Right cardiac atrium (tissue), 5 donors: ENCODE results near the gene NGEF. TPM values are rescaled to one million over a fixed set of nuclear protein-coding genes. Genes with fewer than 3 reads are reported as not detected.

Experiments used
- ATAC-seq, 2 donors: fragments of 200-7000 bp; cut with Tn5 transposase; one replicate each; pipeline versions ENCODE4 v1.8.0 to v1.9.1; 2020; ENCODE audit warnings: moderate library complexity in 2 of 2, mild to moderate bottlenecking in 1 of 2
- DNase-seq, 3 donors: peaks; one replicate each; pipeline ENCODE4 v3.0.0-alpha.2; 2020
- H3K27ac ChIP-seq: one replicate; pipeline ENCODE4 v1.5.1; 2013; ENCODE audit warnings: mild to moderate bottlenecking, low read length, control low read depth, moderate library complexity
- H3K27me3 ChIP-seq: one replicate; pipeline ENCODE4 v1.6.1; 2013; ENCODE audit not compliant: control insufficient read depth, insufficient read depth
- H3K4me1 ChIP-seq: one replicate; pipeline ENCODE4 v1.6.1; 2013; ENCODE audit warnings: low read length; ENCODE audit not compliant: control insufficient read depth, insufficient read depth
- H3K4me3 ChIP-seq: one replicate; pipeline ENCODE4 v1.5.1; 2013; ENCODE audit warnings: low read length, control low read depth
- H3K9me3 ChIP-seq: one replicate; pipeline ENCODE4 v1.6.1; 2013; ENCODE audit warnings: low read length; ENCODE audit not compliant: control insufficient read depth
- WGBS: extraction: QIAGEN DNeasy Blood & Tissue Kit; methylation state at CpG from one replicate; pipeline ENCODE4 v1.1.7; 2013; 5-methylcytosine and 5-hydroxymethylcytosine counted together
- intact Hi-C, 4 donors: fragments of 100-400 bp; cut with DNase I; formaldehyde crosslinking; loops; one replicate each; pipeline versions ENCODE4 v1.11.0 to v1.14.0; 2022 to 2023
- polyA plus RNA-seq: library from polyadenylated mRNA; stranded (reverse); fragments of 200-250 nt; gene quantifications from one replicate; pipeline ENCODE4 v1.2.3, GENCODE V29; 2013
- total RNA-seq, 4 donors: library from RNA; stranded (reverse); fragmentation: NEBNext Ultra II Directional; extraction: Animal tissue kit (Norgen Biotek cat#: 25700); gene quantifications; one replicate each; pipeline ENCODE4 v1.2.1, GENCODE V29; 2021
- donor health status: healthy with polysubstance abuse.
- donor health status: DM: no; HTN: yes; CAD: no.
- donor health status: DM: no; HTN: no; CAD: no.
- donor health status: DM: no; HTN: yes; CAD: no; lungs with severe emphysema.
- donor health status: DM: yes; HTN: yes; CAD: no.

The NGEF gene
- total and polyA plus RNA-seq, 5 donors: 1.5 to 4.2 (median 2.7) TPM

GRCh38 chr2:232831496-232831895 is 181.6 kb downstream of the NGEF start:
- 86% methylated on average over 3 of the region's 3 CpGs for WGBS
- H3K4me1 ChIP-seq: peaks cover 6% of the 10 kb centered on the region
- no peak for DNase-seq
- no peaks in the 10 kb centered on the region for H3K9me3 ChIP-seq
- no peaks in the 10 kb centered on the region for H3K27me3 ChIP-seq
- intact Hi-C loops: no loop called here
- no peak overlapping the region for H3K4me3 ChIP-seq
- ATAC-seq: no peak
- no peak overlapping the region for H3K27ac ChIP-seq

DNA sequence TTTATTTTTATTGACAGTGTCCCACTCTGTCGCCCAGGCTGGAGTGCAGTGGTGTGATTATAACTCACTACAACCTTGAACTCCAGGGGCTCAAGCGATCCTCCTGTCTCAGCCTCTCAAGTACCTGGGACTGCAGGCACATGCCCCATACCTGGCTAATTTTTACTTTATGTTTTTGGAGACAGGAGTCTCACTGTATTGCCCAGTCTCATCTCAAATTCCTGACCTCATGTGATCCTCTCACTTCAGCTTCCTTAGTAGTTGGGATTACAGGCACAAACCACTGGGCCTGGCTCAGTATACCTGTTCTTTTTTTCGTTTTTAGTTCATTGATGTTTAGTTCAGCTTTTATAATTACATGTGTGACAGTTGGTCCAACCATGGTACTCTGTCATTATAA is 183.1 kb downstream of the NGEF start:
- H3K27me3 ChIP-seq: no peaks in the 10 kb centered on the region
- H3K27ac ChIP-seq: no peak overlapping the region
- H3K9me3 ChIP-seq: no peaks in the 10 kb centered on the region
- no peaks in the 10 kb centered on the region for H3K4me1 ChIP-seq
- DNase-seq (no peak), ATAC-seq (no peak)
- intact Hi-C loops: no loop called here
- no peak overlapping the region for H3K4me3 ChIP-seq
- 92% methylated on average over 3 of the region's 3 CpGs for WGBS

Other genes starting within 250 kb of the NGEF start
- gene KCNJ13, start 236.7 kb downstream of the NGEF start, total RNA-seq: not detected
- not detected for gene KCNJ13, start 236.7 kb downstream of the NGEF start, polyA plus RNA-seq
- gene SNORC, start 143.0 kb downstream of the NGEF start, total RNA-seq: 1 to 10 TPM in 3 of 4 donors, under 1 TPM in 1; 0.86 to 1.9 (median 1.3) TPM
- 0.59 TPM for gene SNORC, start 143.0 kb downstream of the NGEF start, polyA plus RNA-seq
- not detected for gene NEU2, start 19.4 kb upstream of the NGEF start, total RNA-seq
- gene NEU2, start 19.4 kb upstream of the NGEF start, polyA plus RNA-seq: not detected
- 1 to 10 TPM; 5.0 to 7.8 (median 7.1) TPM for gene INPP5D, start 47.1 kb upstream of the NGEF start, total RNA-seq
- gene INPP5D, start 47.1 kb upstream of the NGEF start, polyA plus RNA-seq: 3.6 TPM
- 10 to 100 TPM; 16.2 to 18.8 (median 17.9) TPM for gene ATG16L1, start 238.4 kb upstream of the NGEF start, total RNA-seq
- gene ATG16L1, start 238.4 kb upstream of the NGEF start, polyA plus RNA-seq: 7.9 TPM